Activated naive CD8-positive, alpha-beta T cell treated with anti-CD3 and anti-CD28 coated beads for 36 hours (primary cell): Measurements from ENCODE around the gene STEAP1B. TPM values are rescaled to one million over a fixed set of nuclear protein-coding genes. Genes with fewer than 3 reads are reported as not detected.
"Not testable (repeated sequence)": the region's sequence is repeated elsewhere in the genome, so short reads cannot be mapped to it uniquely, and the experiment has no call there.

Experiments
- DNase-seq: peaks from one replicate; pipeline ENCODE4 v3.0.0; 2021
- H3K27ac Mint-ChIP-seq: one replicate; pipeline ENCODE4 v1.8.0; 2022; ENCODE audit warnings: mild to moderate bottlenecking, moderate library complexity, mixed read lengths
- H3K27me3 Mint-ChIP-seq: one replicate; pipeline ENCODE4 v1.8.0; 2022; ENCODE audit warnings: mild to moderate bottlenecking, mixed read lengths
- H3K36me3 Mint-ChIP-seq: one replicate; pipeline ENCODE4 v1.8.0; 2021; ENCODE audit warnings: mild to moderate bottlenecking, mixed read lengths
- H3K4me1 Mint-ChIP-seq: one replicate; pipeline ENCODE4 v1.8.0; 2021; ENCODE audit warnings: mixed read lengths
- H3K4me3 Mint-ChIP-seq: one replicate; pipeline ENCODE4 v1.8.0; 2022; ENCODE audit warnings: mild to moderate bottlenecking, moderate library complexity, mixed read lengths
- H3K9me3 Mint-ChIP-seq: one replicate; pipeline ENCODE4 v1.8.0; 2022; ENCODE audit warnings: mixed read lengths
- total RNA-seq, 2 experiments: library from RNA; stranded (reverse); gene quantifications; one replicate each; pipeline ENCODE4 v1.2.3, GENCODE V29; 2021

The STEAP1B gene
- total RNA-seq, result under 1 TPM in 1 of 2 experiments, not detected in 1; 0.18 TPM

DNA sequence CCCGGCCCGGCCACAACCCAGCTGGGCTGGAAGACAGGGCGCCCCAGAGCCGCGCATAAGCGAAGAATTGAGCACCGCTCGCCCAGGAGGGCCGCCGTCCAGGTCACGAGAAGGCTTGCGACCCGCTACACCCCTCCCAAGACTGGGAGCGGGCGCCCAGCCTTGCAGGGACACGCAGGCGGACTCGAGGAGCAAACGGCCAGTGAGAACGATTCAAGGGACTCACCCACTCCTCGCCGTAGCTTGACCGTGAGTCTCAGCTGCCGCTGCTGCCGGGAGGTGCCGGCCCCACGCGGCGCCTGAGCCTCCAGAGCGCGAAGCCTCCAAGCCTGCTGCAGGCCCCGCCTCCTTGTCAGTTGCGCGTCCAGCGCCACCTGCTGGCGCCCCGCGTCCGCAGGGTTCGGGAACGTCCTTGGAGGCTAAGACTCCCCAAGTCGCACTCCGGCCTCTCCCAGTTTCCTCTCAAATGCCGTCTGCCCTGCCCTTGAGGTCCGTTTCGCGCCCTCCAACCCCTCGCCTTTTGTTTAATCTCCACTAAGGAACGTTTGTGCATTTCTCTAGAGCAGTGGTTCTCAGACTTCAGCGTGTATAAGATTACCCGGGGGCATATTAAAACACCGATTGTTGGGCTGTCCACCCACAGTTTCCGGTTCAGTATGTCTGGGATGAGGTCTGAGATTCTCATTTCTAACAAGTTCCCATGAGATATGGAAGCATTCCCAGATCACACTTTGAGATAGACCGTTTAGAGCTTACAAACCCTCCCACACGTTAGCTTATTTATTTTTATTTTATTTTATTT lies at the start of gene STEAP1B:
STEAP1B (minus strand) TSS at position 301 of the 802 bp plus-strand sequence. CDS start 5,333 bp downstream, outside the sequence.
- H3K4me3 Mint-ChIP-seq, result peak within 1 kb of the TSS; percentile 43
- H3K36me3 Mint-ChIP-seq, H3K9me3 Mint-ChIP-seq, H3K27ac Mint-ChIP-seq, H3K4me1 Mint-ChIP-seq: not testable (repeated sequence)
- peaks cover 34% of the 10 kb centered on the region for H3K27me3 Mint-ChIP-seq
- DNase-seq, result peak; percentile 86

DNA sequence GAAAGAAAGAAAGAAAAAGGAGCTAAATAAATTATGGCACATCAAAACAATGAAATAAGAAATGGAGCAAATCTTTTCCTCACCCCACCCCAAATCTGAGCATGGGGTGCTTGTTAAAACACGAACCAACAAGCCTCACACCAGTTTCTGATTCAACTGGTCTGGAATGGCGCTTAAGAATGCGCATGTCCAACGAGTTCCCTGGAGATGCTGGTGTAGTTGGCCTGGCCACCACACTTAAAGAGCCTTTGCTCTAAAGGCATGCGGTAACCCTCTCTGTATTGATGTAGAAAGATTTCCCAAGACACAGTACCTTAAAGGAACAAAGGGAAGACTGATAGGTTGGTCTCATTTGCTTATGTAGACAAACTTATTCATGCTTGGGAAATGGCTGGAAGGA lies 49.1 kb upstream of the STEAP1B start:
- no peak overlapping the region for H3K27ac Mint-ChIP-seq
- H3K36me3 Mint-ChIP-seq, result no peaks in the 10 kb centered on the region
- no peak for DNase-seq
- H3K4me1 Mint-ChIP-seq, result peaks cover 7% of the 10 kb centered on the region
- H3K27me3 Mint-ChIP-seq, result peaks cover 76% of the 10 kb centered on the region
- no peak overlapping the region for H3K4me3 Mint-ChIP-seq
- no peaks in the 10 kb centered on the region for H3K9me3 Mint-ChIP-seq

DNA sequence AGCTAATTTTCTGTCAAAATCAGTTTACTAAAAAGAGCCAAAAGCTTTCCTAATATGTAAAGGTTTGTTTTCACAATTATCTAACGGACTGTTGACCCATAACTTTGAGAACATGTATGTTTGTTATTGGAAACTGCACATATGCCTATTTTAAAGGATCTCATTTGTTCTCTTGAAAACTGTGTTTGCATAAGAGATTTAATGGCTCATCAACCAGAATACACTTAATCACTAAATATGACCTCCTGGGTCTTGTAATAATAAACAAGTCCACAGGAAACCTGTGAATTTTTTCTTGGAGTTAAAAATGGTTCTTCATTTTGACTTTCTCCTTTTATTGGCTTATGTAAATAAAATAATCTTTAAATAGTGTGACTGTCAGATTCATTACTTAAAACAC lies 48.3 kb upstream of the STEAP1B start:
- Mint-ChIP-seq H3K36me3 (no peaks in the 10 kb centered on the region), H3K27me3 (peaks cover 70% of the 10 kb centered on the region), H3K4me3 (no peak overlapping the region), H3K27ac (no peak overlapping the region), H3K4me1 (peaks cover 7% of the 10 kb centered on the region), H3K9me3 (no peaks in the 10 kb centered on the region)
- DNase-seq, result no peak

DNA sequence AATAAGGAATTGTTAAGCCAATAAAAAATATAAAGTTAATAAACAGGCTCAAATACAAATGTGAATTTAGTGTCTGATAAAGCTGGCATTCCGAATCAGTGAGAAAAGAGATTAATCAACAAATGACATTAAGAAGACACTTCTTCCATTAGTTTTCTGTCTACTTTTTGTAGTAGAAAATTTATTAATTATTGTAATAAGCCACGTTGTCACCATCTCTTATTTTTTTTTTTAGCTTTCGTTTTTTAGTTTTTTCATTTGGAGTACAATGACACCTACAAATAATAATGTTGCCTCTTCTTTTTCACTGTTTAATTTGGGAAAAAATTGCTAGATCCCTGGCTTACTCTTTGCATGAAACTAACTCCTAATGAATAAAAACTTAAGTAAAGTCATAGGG lies 46.8 kb upstream of the STEAP1B start:
- peaks cover 61% of the 10 kb centered on the region for H3K27me3 Mint-ChIP-seq
- no peak overlapping the region for H3K27ac Mint-ChIP-seq
- no peaks in the 10 kb centered on the region for H3K36me3 Mint-ChIP-seq
- peaks cover 7% of the 10 kb centered on the region for H3K4me1 Mint-ChIP-seq
- no peak overlapping the region for H3K4me3 Mint-ChIP-seq
- no peaks in the 10 kb centered on the region for H3K9me3 Mint-ChIP-seq
- no peak for DNase-seq

DNA sequence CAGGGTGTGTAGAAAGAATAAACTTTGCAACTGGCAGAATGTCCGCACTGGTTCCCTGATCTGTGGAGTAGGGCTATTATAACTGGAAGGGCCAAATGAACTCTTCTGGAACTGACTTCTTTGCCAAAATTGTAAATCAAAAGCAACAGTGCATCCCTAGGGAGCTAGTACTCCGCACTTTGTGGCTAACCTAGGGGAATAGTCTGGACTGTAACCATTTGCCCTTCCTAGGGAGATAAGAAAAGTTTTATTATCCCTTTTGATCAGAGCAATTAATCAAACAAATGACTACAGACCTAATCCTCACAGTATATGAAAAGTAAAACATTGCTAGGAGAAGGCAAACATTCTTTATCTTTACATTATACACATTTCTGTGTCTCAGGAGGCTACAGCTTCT lies 45.5 kb upstream of the STEAP1B start:
- DNase-seq, result no peak
- Mint-ChIP-seq H3K4me3 (no peak overlapping the region), H3K36me3 (no peaks in the 10 kb centered on the region), H3K27ac (no peak overlapping the region), H3K27me3 (peaks cover 55% of the 10 kb centered on the region), H3K4me1 (peaks cover 7% of the 10 kb centered on the region), H3K9me3 (no peaks in the 10 kb centered on the region)

DNA sequence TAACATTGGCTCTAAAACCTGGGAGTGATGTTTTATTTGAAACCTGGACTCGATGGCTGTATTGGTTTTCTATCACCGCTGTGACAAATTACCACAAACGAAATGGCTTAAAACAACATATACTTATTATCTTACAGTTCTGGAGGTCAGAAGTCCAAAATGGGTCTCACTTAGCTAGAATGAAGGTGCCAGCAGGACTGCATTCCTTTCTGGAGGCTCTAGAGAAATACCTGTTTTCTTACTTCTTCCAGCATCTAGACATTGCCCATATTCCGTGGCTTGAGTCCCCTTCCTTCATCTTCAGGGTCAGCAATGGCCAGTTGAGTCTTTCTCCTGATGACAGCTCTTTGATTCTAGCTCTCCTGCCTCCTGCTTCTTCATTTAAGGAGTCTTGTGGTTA lies 44.3 kb upstream of the STEAP1B start:
- no peak overlapping the region for H3K27ac Mint-ChIP-seq
- no peaks in the 10 kb centered on the region for H3K36me3 Mint-ChIP-seq
- no peaks in the 10 kb centered on the region for H3K4me1 Mint-ChIP-seq
- peaks cover 43% of the 10 kb centered on the region for H3K27me3 Mint-ChIP-seq
- H3K9me3 Mint-ChIP-seq, result no peaks in the 10 kb centered on the region
- DNase-seq, result no peak
- no peak overlapping the region for H3K4me3 Mint-ChIP-seq

DNA sequence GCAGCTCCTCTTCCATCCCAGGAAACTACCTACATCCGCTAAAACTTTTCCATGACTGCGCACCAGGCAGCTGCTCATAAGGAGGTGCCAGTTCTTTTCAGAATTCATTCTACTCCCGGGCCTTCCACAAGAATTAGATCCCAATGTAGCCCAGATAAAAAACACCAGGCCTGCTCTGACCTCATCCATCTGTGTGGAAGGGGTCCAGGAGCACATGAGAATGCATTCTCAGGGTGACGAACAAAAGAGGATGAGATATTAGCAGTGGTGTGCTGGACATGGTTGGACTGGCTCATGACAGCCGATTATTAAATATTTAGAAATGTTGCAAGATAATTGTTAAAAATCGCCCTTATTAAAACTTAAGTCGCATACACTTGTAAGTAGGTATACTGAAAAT lies 43.2 kb upstream of the STEAP1B start:
- H3K27ac Mint-ChIP-seq, result no peak overlapping the region
- no peak for DNase-seq
- H3K9me3 Mint-ChIP-seq, result no peaks in the 10 kb centered on the region
- H3K4me1 Mint-ChIP-seq, result no peaks in the 10 kb centered on the region
- H3K36me3 Mint-ChIP-seq, result no peaks in the 10 kb centered on the region
- H3K27me3 Mint-ChIP-seq, result peaks cover 34% of the 10 kb centered on the region
- H3K4me3 Mint-ChIP-seq, result no peak overlapping the region

DNA sequence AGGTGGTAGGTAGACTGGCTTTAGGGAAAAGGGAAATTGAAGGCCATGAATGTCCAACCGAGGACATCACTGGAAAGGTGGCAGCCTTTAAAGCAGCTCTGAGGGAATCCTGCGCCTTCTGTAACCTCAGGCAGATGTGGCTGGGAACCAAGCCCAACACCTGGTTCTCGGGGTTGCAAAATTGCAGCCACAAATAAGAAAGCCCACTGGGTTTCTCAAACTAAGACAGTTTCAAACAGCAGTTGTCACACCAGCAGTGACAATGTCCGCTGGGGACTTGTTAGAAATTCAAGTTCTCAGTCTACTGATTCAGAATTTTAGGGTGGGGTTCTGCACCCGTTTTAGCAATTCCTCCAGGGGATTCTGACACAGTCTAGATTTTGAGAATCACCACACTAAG lies 42.7 kb upstream of the STEAP1B start:
- Mint-ChIP-seq H3K27ac (no peak overlapping the region), H3K9me3 (no peaks in the 10 kb centered on the region), H3K4me3 (no peak overlapping the region), H3K4me1 (no peaks in the 10 kb centered on the region), H3K36me3 (no peaks in the 10 kb centered on the region), H3K27me3 (peaks cover 30% of the 10 kb centered on the region)
- no peak for DNase-seq

DNA sequence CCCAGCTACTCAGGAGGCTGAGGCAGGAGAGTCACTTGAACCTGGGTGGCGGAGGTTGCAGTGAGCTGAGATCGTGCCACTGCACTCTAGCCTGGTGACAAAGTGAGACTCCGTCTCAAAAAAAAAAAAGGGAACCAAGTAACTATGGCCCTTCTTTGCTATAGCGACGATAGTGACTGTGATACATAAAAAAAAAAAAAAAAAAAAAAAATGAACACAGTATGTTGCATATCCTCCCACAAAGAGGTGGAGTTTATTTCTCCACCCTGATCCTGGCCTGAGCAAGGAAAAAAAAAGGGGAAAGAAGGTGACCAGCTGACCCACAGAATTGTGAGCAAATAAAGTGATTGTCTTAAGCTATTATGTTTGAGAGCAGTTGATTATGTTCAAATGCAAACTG lies 42.3 kb upstream of the STEAP1B start:
- Mint-ChIP-seq H3K4me1 (no peaks in the 10 kb centered on the region), H3K36me3 (no peaks in the 10 kb centered on the region), H3K27ac (no peak overlapping the region), H3K9me3 (no peaks in the 10 kb centered on the region), H3K4me3 (no peak overlapping the region), H3K27me3 (peaks cover 29% of the 10 kb centered on the region)
- DNase-seq, result no peak

DNA sequence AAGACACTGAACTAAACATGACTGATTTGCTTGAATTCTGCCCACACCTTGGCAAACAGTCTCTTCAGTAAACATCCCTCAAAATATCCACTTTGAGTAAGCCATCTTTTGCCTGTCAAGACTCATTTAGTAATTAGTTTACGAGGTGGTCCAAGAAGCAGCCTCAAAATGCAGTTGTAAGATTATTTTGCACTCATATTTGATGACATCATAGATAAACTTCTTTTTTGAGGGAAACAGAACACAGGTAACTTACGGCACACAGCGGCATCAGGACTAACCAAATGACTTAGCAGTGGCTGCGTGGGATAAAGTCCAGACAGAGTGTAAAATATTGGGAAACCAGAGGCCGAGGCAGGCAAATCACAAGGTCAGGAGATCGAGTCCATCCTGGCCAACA lies 41.8 kb upstream of the STEAP1B start:
- no peaks in the 10 kb centered on the region for H3K36me3 Mint-ChIP-seq
- no peak overlapping the region for H3K4me3 Mint-ChIP-seq
- peaks cover 24% of the 10 kb centered on the region for H3K27me3 Mint-ChIP-seq

DNA sequence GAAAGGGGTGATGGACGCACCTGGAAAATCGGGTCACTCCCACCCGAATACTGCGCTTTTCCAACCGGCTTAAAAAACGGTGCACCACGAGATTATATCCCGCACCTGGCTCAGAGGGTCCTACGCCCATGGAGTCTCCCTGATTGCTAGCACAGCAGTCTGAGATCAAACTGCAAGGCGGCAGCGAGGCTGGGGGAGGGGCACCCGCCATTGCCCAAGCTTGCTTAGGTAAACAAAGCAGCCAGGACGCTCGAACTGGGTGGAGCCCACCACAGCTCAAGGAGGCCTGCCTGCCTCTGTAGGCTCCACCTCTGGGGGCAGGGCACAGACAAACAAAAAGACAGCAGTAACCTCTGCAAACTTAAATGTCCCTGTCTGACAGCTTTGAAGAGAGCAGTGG lies 28.5 kb upstream of the STEAP1B start:
- H3K27me3 Mint-ChIP-seq, result peaks cover 22% of the 10 kb centered on the region
- H3K9me3 Mint-ChIP-seq, H3K36me3 Mint-ChIP-seq, DNase-seq, H3K27ac Mint-ChIP-seq, H3K4me1 Mint-ChIP-seq, H3K4me3 Mint-ChIP-seq: not testable (repeated sequence)

More for the DNA sequence above, 41.8 kb upstream of the STEAP1B start:
- DNase-seq, result no peak
- no peaks in the 10 kb centered on the region for H3K9me3 Mint-ChIP-seq
- H3K4me1 Mint-ChIP-seq, result no peaks in the 10 kb centered on the region
- H3K27ac Mint-ChIP-seq, result no peak overlapping the region

DNA sequence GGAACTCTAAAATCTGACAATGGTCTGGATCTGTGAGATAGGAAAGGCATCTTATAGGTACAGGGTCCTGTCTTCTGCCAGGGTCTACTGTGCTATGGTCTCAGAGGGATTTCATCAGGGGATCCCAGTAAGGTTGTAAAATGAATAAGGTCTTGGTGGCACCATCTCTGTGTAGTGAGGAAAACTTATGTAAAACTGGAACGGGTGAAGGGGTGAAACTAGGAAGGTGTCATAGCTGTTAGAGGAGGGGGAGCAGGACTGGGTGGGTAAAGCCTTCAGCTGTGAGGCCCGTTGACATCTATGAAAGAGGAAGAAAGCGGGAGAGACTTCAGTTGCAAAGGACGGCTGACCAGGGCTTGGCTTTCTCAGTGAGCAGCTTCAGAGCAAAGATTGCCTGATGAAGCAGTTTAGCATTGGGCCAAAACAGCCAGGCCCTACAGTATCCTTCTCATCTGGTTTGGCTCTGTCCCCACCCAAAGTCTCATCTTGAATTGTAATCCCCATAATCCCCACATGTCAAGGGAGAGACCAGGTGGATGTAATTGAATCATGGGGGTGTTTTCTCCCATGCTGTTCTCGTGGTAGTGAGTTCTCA lies 24.5 kb upstream of the STEAP1B start:
- H3K9me3 Mint-ChIP-seq, DNase-seq, H3K27ac Mint-ChIP-seq, H3K4me1 Mint-ChIP-seq, H3K36me3 Mint-ChIP-seq: not testable (repeated sequence)
- Mint-ChIP-seq H3K27me3 (peaks cover 28% of the 10 kb centered on the region), H3K4me3 (peak overlapping the region; percentile 14)

DNA sequence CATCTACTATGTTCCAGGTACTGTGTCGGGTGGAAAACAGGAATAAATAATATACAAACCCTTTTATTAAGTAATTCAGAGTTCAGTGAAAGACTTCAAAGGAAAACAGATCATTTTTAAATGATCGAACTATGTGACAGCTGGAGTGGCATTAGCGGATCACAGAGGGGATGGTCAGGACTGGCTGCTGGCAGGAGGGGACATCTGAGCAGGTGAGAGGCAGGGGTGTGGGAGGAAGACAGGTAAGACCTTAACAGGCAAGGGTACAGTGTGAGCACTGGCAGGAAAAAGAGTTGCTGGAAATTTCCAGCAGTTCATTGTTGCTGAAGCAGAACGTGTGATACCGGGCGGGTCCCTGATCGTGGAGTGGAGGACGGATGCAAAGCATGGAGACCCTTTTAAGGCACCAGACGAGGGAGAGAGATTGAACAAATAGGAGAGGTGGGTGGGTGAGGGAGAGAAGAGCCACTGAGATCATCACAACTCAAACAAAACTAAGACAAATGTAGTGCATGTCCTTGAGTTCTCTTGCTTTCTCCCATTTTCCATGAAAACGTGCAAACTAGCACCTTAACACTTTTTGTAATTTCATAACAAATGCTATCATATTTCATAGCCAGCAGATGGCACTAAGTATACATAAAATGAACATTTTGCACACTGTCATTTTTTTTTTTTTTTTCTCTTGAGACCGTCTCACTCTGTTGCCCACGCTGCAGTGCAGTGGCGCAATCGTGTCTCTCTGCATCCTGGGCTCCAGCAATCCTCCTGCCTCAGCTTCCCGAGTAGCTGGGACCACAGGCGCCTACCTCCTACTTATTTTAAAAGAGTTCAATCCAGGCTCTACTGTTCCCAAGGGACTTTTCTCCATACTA lies 23.7 kb upstream of the STEAP1B start:
- peak; percentile 13 for DNase-seq
- H3K9me3 Mint-ChIP-seq, result not testable (repeated sequence)

DNA sequence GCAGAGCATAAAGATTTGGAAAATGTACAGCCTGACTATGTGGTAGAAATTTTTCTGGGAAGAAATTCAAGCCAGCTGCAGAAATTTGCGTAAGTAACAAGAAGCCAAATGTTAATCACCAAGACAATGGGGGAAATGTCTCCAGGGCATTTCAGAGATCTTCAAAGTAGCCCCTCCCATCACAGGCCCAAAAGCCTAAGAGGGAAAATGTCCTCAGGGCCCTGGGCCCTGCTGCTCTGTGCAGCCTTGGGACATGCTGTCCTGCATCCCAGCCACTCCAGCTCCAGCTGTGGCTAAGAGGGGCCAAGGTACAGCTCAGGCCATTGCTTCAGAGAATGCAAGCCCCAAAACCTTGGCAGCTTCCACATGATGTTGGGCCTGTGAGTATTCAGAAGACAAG lies 19.6 kb upstream of the STEAP1B start:
- not testable (repeated sequence) for H3K27ac Mint-ChIP-seq, H3K4me3 Mint-ChIP-seq, H3K36me3 Mint-ChIP-seq, H3K9me3 Mint-ChIP-seq, DNase-seq, H3K4me1 Mint-ChIP-seq
- peaks cover 15% of the 10 kb centered on the region for H3K27me3 Mint-ChIP-seq

More for the DNA sequence above, 23.7 kb upstream of the STEAP1B start:
- H3K36me3 Mint-ChIP-seq, H3K4me1 Mint-ChIP-seq, H3K27ac Mint-ChIP-seq: not testable (repeated sequence)
- peaks cover 28% of the 10 kb centered on the region for H3K27me3 Mint-ChIP-seq
- peak overlapping the region; percentile 14 for H3K4me3 Mint-ChIP-seq

DNA sequence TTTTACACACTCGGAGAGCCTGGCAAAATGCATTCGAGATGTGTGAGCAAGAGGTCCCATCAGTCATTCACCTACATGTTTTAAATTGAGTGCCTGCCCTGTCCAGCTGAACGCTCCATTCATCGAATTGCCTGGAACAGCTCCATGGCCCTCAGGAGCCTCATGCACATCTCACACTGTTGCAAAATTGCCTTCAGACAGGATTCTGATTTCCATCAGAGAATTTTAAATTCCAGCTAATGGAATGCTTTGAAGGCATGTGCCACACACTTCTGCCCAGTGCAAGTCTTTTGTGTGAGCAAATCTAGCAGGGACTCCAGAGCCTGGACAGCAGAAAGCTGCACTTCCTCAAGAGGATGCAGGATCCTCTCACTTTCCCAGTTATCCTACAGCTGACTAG lies 17.0 kb upstream of the STEAP1B start:
- H3K36me3 Mint-ChIP-seq, H3K9me3 Mint-ChIP-seq, H3K27me3 Mint-ChIP-seq, DNase-seq, H3K4me3 Mint-ChIP-seq, H3K4me1 Mint-ChIP-seq, H3K27ac Mint-ChIP-seq: not testable (repeated sequence)
